Right renal pelvis (tissue), 4 donors: ENCODE measurements around the gene UBE2S. TPM values are rescaled to one million over a fixed set of nuclear protein-coding genes. Genes with fewer than 3 reads are reported as not detected.

Source experiments
- DNase-seq, 4 donors: peaks; one replicate each; pipeline ENCODE4 v3.0.0-alpha.2; 2013; ENCODE audit warnings: low read depth in 4 of 4, low spot score in 3 of 4, missing footprints in 1 of 4
- polyA plus RNA-seq, 4 donors: library from polyadenylated mRNA; unstranded; fragments of 120-200 nt; gene quantifications; one replicate each; pipeline ENCODE4 v1.2.1, GENCODE V29; 2013; ENCODE audit not compliant: insufficient read length in 4 of 4

UBE2S gene
- polyA plus RNA-seq, 4 donors: 42.6 to 69.0 (median 48.9) TPM

DNA sequence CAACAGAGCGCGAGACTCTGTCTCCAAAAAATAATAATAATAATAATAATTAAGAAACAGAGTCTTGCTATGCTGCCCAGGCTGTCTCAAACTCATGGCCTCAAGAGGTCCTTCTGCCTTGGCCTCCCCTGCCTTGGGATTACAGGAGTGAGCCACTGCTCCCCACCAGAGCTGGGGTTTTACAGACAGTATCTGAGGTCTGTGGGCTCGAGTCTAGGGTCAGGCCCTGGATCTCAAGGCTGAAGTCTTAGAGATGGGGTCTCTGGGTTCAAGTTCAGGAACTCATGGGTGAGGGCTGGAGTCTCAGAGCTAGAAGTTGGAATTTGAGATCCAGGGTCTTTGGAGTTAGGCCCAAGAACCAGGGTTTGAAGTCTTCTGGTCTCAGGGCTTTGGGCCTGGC, 40.8 kb downstream of the UBE2S start:
- no peak for DNase-seq

DNA sequence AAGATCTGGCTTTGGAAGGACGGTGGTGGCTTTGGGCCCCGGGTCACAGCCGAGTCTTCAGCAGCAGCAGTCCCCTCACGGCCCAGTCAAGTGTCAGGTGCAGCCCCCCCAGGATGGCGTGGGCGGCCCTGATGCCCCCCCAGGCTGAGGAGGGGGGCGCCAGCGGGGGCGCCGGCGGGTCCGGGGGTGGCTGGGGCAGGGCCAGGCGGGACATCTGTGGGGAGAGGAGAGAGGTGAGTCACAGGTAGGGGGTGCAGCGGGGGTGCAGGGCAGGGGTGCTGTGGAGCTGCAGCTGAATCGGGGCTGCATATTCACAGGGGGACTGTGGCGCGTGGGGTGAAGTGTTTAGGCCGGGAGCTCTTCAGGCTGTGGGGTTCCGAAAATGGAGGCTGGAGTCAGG, 41.6 kb downstream of the UBE2S start:
- no peak for DNase-seq

DNA sequence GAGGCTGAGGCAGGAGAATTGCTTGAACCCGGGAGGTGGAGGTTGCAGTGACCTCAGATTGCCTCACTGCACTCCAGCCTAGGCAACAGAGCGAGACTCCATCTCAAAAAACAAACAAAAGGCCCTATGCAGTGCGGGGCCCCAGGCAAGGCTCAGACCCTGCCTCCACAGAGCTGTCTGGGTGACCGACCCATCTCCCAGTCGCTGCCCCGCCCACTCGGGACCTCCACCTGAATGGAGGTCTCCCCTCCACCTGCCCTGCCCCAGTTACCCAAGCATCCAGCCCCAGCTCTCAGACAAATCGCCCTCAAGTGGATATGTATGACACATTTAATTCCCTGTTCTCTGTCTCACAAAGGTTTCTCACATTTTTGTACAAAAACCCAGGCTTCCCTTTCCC, 42.3 kb downstream of the UBE2S start:
- no peak for DNase-seq

DNA sequence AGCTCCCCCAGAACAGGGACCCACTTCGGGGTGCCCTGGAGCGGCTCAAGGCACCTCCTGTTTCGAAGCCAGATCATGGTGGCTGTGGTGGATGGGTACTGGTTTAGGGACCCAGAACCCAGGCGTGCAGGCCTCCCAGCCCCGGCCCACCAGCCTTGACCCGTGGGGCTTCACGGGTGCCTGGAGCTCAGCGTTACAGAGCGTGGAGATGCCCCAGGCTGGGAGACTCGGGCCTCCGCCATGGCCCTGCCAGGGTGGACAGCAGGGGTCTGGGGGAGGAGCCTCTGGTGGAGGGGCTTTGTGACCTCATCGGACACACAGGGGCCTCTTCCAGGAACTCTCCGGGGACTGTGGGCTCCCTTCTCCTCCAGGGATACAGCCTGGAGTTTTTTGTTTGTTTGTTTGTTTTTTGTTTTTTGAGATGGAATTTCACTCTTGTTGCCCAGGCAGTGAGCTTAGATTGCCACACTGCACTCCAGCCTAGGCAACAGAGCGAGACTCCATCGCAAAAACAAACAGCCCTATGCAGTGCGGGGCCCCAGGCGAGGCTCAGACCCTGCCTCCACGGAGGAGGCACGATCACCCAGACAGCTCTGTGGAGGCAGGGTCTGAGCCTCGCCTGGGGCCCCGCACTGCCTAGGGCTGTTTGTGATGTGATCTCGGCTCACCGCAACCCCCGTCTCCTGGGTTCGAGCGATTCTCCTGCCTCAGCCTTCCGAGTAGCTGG, 44.4 kb downstream of the UBE2S start, which contains the start of gene GARIN5B:
Gene GARIN5B (minus strand): TSS at position 271 of the 727 bp plus-strand sequence. CDS start 194 bp downstream, at position 77.
- DNase-seq: no peak

DNA sequence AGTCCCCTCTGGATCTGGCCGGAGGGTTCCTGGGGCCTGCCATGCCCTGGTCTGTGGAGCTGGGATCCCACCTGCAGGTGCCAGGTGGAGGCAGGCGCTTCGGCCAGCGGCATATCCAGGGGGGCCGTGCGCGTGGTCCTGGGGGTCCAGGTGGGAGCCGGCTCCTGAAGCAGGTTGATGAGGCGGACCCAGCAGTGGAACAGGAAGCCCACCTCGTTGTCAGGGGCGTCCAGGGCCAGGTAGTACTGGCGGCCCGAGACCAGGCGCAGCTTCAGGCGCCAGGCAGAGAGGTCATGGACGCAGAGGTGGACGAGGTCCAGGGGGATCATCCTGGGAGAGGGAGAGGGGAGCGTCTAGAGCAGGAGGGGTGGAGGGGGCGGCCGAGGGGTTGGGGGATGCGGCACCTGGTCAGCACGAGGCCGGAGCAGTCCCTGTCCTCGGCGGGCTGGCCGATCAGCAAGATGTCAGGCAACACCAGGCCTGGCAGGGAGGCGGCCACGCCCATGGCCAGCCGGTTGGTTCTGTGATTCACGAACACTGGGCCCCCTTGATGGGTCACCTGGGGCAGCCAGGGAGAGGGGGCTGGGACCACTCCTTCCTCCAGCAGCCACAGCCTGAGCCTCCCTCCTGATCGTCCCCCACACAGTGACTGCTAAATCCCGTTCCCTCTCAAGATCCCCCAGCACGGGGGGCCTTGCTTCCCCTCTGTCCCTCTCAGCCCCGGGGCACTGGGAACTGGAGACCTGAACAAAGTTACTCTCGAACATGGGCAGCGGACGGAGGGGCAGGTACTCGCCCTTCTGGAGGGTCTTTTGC, 45.2 kb downstream of the UBE2S start:
- DNase-seq: no peak

DNA sequence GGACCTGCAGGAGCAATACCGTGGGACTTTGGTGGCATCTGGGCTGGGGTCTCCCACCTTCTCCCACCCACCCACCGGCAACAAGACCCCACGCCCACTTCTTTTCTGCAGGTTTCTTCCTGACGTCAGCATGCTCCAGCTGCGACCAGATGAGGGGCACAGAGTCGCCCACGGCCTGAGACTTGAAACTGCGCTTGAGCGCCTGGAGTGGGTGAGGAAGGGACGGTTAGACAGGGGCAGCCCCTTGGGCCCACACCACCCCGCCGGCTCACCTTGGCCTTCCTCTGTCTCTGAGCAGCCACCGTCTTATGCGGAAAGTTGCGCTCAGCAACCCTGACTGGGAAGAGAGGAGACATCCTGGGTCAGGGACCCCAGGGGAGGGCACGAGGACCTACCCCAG, 46.7 kb downstream of the UBE2S start:
- no peak for DNase-seq

DNA sequence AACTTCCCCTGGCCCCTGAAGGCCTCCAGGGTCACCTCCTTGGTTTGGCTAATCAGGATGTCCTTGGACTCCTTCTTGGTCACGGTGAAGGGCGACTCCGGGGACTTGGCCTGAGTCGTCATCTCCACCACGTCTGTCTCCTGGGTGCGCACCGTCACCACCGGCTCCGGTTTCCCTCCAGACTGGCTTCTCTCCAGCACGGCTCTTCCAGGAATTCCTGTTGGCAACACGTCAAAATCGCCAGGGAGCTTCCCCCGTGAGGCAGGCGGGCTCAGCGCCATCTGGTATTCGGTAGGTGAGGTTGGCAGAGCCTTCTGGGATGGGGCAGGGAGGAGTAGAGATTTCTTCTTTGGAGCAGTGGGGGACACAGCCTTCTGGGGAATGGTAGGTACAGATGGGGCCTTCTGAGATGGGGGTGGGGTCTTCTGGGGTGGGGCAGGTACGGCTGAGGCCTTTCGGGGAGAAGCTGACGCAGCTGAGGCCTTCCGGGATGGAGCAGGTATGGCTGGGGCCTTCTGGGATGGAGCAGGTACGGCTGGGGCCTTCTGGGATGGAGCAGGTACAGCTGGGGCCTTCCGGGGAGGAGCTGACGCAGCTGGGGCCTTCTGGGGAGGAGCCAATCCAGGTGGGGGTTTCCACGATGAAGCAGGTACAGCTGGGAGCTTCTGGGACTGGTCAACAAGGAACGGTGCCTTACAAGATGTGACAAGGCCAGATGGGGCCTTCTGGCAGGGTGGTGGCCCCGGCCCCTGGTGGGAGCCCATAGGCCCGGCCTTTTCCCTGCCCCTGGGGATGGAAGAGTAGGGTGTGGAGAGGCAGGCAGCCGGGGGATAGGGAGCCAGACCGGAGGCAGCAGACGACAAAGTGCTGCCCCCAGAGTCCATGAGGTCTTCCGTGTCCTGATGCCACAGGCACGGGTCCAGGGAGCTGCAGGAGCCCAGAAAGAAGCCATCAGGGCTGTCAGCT, 48.4 kb downstream of the UBE2S start:
- no peak for DNase-seq

DNA sequence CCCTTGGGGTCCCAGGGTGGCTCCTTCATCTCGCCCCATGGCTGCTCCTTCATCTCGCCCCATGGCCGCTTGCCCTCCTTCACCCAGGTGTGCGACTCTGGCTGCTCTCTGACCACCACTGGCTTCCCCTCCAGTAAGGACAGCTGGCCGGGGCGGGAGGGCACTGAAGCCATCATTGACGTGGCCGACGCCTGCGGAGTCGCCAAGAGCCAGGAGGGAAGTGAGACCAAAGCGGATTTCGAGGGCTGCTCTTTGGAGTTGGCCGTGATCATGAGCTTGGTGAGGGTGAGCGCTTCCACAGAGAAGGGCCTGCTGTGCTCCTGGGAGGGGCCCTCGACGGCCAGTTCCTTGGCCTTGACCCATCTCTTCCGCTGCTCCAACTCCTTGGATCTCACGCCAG, 49.1 kb downstream of the UBE2S start:
- DNase-seq: no peak

DNA sequence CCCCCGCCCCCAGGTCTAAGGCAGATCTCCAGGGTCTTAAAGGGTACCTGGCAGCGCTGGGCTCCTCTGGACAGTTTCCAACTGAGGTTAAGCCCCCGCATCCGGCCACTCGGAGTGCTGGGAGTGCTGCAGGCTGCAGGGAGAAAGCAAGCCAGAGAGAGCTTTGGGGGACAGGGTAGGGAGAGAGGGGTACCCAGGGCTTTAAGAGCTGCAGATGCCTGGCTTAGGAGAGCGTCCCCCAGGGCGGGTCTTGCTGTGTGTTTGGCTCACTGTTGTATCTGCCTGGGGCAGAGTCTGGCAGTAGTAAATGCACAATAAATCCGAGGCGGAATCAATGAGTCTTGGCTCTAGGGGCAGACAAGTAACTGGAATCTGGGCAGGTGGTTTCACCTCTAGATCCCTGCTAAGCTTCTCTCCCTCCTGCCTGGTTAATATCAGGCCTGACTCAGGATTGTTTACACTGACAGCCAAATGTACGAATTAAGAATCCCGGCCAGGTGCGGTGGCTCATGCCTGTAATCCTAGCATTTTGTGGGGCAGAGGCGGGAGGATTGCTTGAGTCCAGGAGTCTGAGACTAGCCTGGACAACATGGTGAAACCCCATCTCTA, 52.3 kb downstream of the UBE2S start:
- no peak for DNase-seq

DNA sequence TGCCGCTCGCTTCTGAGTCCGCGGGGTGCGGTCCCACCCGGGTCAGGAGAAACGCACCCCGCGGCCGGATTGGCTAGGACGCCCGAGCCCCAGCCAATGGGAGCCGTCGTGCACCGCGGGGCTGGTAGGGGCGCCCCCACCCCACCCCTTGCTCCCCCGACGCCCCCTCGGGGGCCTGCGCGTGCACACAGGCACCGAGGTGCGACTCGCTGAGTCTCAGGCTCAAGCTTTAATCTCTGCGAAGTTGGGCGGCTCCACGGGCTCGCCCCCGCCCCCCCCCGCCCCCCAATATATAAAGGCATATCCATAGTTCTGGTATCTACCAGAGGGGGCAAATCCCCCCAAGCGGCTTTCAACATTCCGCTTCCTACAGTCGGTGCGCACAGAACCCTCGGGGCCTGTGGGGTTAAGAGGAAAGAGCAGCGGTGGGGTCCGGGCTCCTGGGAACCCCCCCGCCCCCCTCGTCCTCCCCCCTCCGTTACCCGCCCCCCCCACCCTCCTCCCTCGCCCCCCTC, 52.8 kb downstream of the UBE2S start, which contains the start of gene COX6B2:
Gene COX6B2 (minus strand): TSS at position 22 of the 515 bp plus-strand sequence. CDS start 198 bp downstream, outside the sequence.
- DNase-seq: no peak

DNA sequence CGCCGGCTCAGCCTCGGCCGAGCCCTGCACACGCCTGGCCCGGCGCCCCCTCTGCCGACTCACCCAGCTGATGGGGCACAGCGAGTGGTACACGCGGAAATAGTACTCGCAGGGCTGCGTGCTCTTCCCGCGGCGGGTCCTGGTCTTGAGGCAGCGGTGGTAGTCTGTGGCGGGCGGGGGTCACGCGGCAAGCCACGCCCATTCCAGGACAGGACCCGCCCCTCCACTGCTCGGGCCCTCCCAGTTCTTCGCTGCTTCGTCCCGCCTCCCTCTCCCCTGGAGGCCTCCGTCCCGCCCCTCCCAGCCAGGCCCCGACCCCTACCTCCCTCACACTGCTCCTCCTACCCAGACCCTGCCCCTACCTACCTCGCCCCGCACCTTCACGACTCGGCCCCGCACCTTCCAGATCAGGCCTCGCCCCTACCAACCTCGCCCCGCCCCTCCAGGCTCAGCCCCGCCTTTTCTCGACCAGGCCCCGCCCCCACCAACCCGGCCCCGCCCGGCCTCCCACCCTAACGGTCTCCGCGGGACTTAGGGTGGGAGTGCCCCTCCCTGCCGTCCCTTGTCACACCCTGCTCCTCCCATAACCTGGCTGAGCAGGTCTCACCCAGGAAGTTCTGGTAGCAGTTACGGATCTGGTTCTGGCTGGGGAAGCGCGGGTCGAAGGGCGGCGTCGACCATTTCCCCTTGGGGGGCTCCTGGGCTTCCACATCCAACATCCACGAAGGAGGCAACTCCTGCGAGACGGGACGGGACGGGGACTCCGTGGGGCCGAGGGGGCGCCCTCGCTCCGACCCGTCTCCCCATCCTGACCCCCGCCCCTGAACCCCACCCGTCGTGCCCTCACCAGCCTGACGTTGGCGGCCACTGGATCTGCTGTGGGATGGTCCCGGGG, 53.5 kb downstream of the UBE2S start:
- DNase-seq: no peak

DNA sequence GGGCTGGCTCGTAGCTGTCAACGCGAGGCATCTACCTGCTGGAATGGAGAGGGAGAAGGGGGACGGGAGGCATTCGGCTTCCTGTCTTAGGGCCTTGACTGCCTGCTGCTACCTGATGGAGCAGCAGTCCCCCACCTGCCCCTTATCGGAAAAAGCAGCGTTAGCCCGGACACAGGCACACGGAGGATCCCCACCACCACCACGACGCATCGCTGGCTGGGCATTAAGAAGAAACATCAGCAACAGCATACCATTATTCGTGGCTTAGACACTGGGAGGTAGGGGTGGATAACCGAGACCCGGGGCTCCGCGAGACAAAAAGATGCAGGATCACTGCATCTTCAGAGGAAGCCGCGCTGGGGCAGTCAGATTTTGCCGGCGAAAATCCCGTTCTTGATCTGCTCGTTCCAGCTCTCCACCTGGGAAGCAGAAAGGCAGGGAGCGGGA, 54.2 kb downstream of the UBE2S start:
- no peak for DNase-seq

DNA sequence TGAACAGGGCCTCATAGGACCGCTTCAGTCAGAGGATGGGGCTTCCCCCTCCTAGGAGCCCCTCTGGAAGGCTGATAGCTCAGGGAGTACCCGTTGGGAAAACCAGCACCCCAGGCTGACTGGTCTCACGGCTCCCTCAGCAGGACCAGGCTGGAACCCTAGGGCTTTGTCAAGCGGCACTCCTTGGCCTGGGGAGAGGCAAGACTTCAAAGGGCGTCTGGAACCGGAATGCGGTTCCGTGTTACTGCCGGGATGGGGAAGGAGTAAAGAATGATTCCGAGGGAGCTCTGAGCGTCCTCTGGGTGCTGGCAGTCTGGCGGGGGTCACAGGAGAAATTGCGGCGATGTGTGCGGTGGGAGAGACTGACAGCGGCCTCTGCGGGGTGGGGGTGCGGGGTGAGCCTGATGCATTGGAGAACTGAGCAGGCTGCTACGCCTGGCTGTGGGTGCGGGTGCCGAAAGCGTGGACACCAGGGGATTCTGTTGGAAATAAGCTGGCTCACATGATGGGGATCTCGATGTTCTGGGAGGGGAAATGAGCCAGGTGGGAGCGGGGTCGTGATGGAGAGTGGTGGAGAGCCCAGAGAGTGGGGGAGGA, 54.9 kb downstream of the UBE2S start:
- DNase-seq: no peak

DNA sequence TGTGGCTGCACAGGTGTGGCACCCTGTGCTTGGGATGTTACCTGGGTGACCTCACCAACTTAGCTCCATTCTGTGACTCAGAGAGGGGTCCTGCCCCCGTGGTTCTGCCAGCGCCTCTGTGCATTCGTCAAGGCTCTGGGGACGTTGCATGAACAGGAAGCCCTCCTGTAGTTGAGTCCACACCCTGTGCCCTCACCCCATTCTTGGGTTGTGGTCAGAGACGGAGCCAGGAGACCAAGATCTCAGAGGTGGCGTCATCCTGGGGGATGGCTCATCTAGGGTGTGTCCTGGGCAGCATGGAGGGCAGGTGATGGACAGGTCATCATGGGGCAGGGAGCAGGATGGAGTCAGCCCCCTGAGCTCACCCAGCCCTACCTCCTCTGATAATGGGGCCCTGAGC, 55.5 kb downstream of the UBE2S start:
- no peak for DNase-seq

DNA sequence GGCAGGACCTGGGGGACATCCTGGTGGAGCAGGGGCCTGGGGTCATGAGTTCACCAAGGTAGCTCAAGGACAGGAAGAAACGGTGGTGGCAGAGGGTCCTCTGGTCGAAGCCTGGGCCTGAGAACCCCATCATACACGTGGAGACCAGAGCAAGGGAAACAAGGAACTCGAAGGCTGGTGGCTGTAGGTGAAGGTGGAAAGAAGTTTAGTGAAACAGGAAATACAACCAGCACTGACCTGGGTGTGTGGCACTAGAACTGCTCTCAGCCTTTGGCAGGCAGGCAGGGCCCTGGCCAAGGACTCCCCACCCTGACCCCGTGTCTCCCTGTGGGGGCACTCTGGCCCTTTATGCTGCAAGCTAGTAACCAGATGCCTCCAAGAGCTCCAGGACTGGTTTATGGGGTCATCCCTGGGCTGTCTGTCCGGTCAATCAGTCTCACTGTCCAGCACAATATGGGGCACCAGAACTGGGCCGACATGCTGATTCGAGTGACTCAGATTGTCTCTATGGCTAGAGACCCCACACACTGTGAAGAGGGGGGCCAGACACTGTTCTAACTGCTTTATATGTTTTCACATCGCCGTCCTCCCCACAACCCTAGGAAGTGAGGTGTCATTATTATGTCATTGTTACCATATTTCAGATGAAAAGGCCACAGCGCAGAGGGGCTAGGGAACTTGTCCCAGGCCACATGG, 56.8 kb downstream of the UBE2S start:
- no peak for DNase-seq
